B cell (primary cell): Measurements from ENCODE around the gene PHC2. TPM values are rescaled to one million over a fixed set of nuclear protein-coding genes. Genes with fewer than 3 reads are reported as not detected.

Experiments
- ATAC-seq: fragments of 200-7000 bp; cut with Tn5 transposase; one replicate; pipeline ENCODE4 v1.10.0; 2021; ENCODE audit warnings: low read depth, mild to moderate bottlenecking, moderate number of reproducible peaks, moderate library complexity
- CTCF ChIA-PET: fragments of 350-600 bp; sonication (Branson Sonifier 250); formaldehyde crosslinking; loops from one replicate; lab custom pipeline; 2021; ENCODE audit warnings: antibody characterized with exemption, inconsistent platforms; lab: Charles Lee
- POLR2A ChIA-PET: fragments of 350-600 bp; sonication (Branson Sonifier 250); formaldehyde crosslinking; loops from one replicate; lab custom pipeline; 2021; ENCODE audit warnings: antibody characterized with exemption; lab: Charles Lee
- DNase-seq: peaks from one replicate; pipeline ENCODE4 v3.0.0; 2013
- H2AFZ ChIP-seq: 2 replicates; pipeline ENCODE4 v1.6.1; 2012; ENCODE audit warnings: mild to moderate bottlenecking, low read depth, low read length; ENCODE audit not compliant: insufficient read depth, poor library complexity, severe bottlenecking
- H3K27ac ChIP-seq, 2 donors: 1 replicate in 1 of 2; 2 replicates in 1 of 2; pipeline ENCODE4 v1.5.1; 2012 to 2013; ENCODE audit warnings: low read length in 2 of 2, mild to moderate bottlenecking in 2 of 2, moderate library complexity in 1 of 2
- H3K27me3 ChIP-seq, 4 experiments: fragments of 200-600 bp in 1 of 4; sonication (generic) in 1 of 4; replicated peaks in 1 of 4; 1 replicate in 2 of 4; 2 replicates in 2 of 4; pipeline versions ENCODE4 v1.6.1 to v1.7.0; 2013 to 2016; ENCODE audit warnings: low read length in 3 of 4, mild to moderate bottlenecking in 2 of 4, mixed read lengths in 1 of 4, moderate library complexity in 1 of 4; ENCODE audit not compliant: insufficient read depth in 4 of 4, control insufficient read depth in 3 of 4; ENCODE audit errors: control extremely low read depth in 1 of 4
- H3K36me3 ChIP-seq, 2 experiments: replicated peaks in 1 of 2; 1 replicate in 1 of 2; 2 replicates in 1 of 2; pipeline versions ENCODE4 v1.6.1 to v1.7.1; 2013; ENCODE audit warnings: low read length in 1 of 2; ENCODE audit not compliant: insufficient read depth in 2 of 2, control insufficient read depth in 1 of 2; ENCODE audit errors: control extremely low read depth in 1 of 2, extremely low read depth in 1 of 2
- H3K4me1 ChIP-seq, 2 donors: fragments of 200-600 bp in 1 of 2; sonication (generic) in 1 of 2; 1 replicate in 1 of 2; 2 replicates in 1 of 2; pipeline versions ENCODE4 v1.5.1 to v1.6.1; 2013 to 2017; ENCODE audit warnings: low read length in 2 of 2; ENCODE audit not compliant: control insufficient read depth in 2 of 2, insufficient read depth in 2 of 2
- H3K4me2 ChIP-seq: replicated peaks from 2 replicates; pipeline ENCODE3; 2012; ENCODE audit warnings: mild to moderate bottlenecking, low read depth, low read length; ENCODE audit not compliant: poor library complexity, severe bottlenecking
- H3K4me3 ChIP-seq, 5 experiments: fragments of 200-600 bp in 1 of 5; sonication (generic) in 1 of 5; 1 replicate in 3 of 5; 2 replicates in 2 of 5; pipeline versions ENCODE4 v1.5.1 to v1.7.0; 2011 to 2016; ENCODE audit warnings: low read length in 4 of 5, mild to moderate bottlenecking in 4 of 5, low read depth in 2 of 5, control low read depth in 1 of 5, moderate library complexity in 1 of 5; ENCODE audit not compliant: insufficient read depth in 1 of 5; ENCODE audit errors: control extremely low read depth in 1 of 5, extremely low read depth in 1 of 5
- H3K79me2 ChIP-seq: fragments of 200-600 bp; sonication (generic); one replicate; pipeline ENCODE4 v1.6.0; 2016; ENCODE audit warnings: low read length; ENCODE audit not compliant: control insufficient read depth, insufficient read depth
- H3K9ac ChIP-seq: fragments of 200-600 bp; sonication (generic); 2 replicates; pipeline ENCODE4 v1.6.1; 2017; ENCODE audit warnings: mild to moderate bottlenecking, low read length, moderate library complexity
- H3K9me3 ChIP-seq, 3 donors: one replicate each; pipeline versions ENCODE4 v1.6.1 to v1.7.1; 2013; ENCODE audit warnings: low read length in 2 of 3; ENCODE audit not compliant: control insufficient read depth in 2 of 3, insufficient read depth in 1 of 3; ENCODE audit errors: control extremely low read depth in 1 of 3
- H4K20me1 ChIP-seq: 2 replicates; pipeline ENCODE4 v1.6.0; 2012; ENCODE audit warnings: mild to moderate bottlenecking, low read length; ENCODE audit not compliant: insufficient read depth, control insufficient read depth, poor library complexity, severe bottlenecking
- H3K27ac Mint-ChIP-seq: one replicate; pipeline ENCODE4 v1.8.0; 2021; ENCODE audit warnings: mixed read lengths
- H3K27me3 Mint-ChIP-seq: one replicate; pipeline ENCODE4 v1.8.0; 2021; ENCODE audit warnings: mixed read lengths
- H3K4me1 Mint-ChIP-seq: one replicate; pipeline ENCODE4 v1.8.0; 2021; ENCODE audit warnings: mixed read lengths
- H3K4me3 Mint-ChIP-seq: one replicate; pipeline ENCODE4 v1.8.0; 2021; ENCODE audit warnings: mixed read lengths
- H3K9me3 Mint-ChIP-seq: one replicate; pipeline ENCODE4 v1.8.0; 2022; ENCODE audit warnings: mixed read lengths; ENCODE audit not compliant: insufficient read depth
- CTCF ChIP-seq: fragments of 200-600 bp; IDR thresholded peaks from one replicate; pipeline ENCODE4 v1.8.0; 2022; ENCODE audit warnings: antibody characterized with exemption, mild to moderate bottlenecking
- EZH2 ChIP-seq: IDR thresholded peaks from 2 replicates; pipeline ENCODE4 v1.6.1; 2012; ENCODE audit warnings: borderline replicate concordance, low read depth, mild to moderate bottlenecking, moderate library complexity, low read length; ENCODE audit not compliant: insufficient read depth, poor library complexity, severe bottlenecking
- WGBS: methylation state at CpG from one replicate; pipeline ENCODE4 v1.1.5; 2013; ENCODE audit warnings: missing lambda C conversion rate; ENCODE audit not compliant: insufficient coverage; 5-methylcytosine and 5-hydroxymethylcytosine counted together
- intact Hi-C: fragments of 100-400 bp; cut with micrococcal nuclease; formaldehyde crosslinking; loops from one replicate; pipeline ENCODE4 v1.10.0; 2022
- polyA plus RNA-seq: library from polyadenylated mRNA; depleted of rRNA; stranded (reverse); fragments of >200 nt; gene quantifications from 2 replicates; pipeline ENCODE4 v1.2.3, GENCODE V29; 2012
- total RNA-seq, 2 donors: library from RNA; stranded (reverse); fragments of 120-200 nt in 1 of 2; gene quantifications; 1 replicate in 1 of 2; 2 replicates in 1 of 2; pipeline versions ENCODE4 v1.2.3 to v1.2.4, GENCODE V29; 2013 to 2022

PHC2 gene
- total and polyA plus RNA-seq, 2 donors (not counting 1 experiment from before 2014, with no cell fraction given), result 23.1 to 23.4 TPM

- ATAC-seq, result no peak
- peaks cover 0 to 3% (median 0%) of the 10 kb centered on the region in 3 donors for H3K9me3 ChIP-seq
- peaks cover 4% of the 10 kb centered on the region for H3K79me2 ChIP-seq
- no peak overlapping the region for H3K9ac ChIP-seq
- no peaks in the 10 kb centered on the region for H3K27me3 ChIP-seq
- H3K27me3 Mint-ChIP-seq, result no peaks in the 10 kb centered on the region
- H3K27ac Mint-ChIP-seq, result no peak overlapping the region
- no peak overlapping the region for H3K27ac ChIP-seq
- peaks cover 0 to 65% of the 10 kb centered on the region in 2 experiments for H3K36me3 ChIP-seq
- H3K4me3 Mint-ChIP-seq, result no peak overlapping the region
- H4K20me1 ChIP-seq, result no peaks in the 10 kb centered on the region
- WGBS, result no CpG with 5 or more reads among the region's 6 CpGs
- H3K4me1 ChIP-seq, result no peaks in the 10 kb centered on the region
- no peak overlapping the region for H3K4me3 ChIP-seq
- ChIA-PET POLR2A (no interaction called here), CTCF (interaction anchor here (2.7 kb wide), 1 partner anchor 11 kb away, joined by 9 read pairs; no protein-coding TSS in a partner anchor)
- no peaks in the 10 kb centered on the region for H3K4me1 Mint-ChIP-seq
- DNase-seq, result no peak
- intact Hi-C loops, result no loop called here
- no peak for TF ChIP-seq EZH2
- TF ChIP-seq CTCF, result no peak
- no peak overlapping the region for H3K4me2 ChIP-seq
- no peak overlapping the region for H2AFZ ChIP-seq
- no peaks in the 10 kb centered on the region for H3K9me3 Mint-ChIP-seq
Measured at GRCh38 chr1:33284049-33284448, 146.8 kb downstream of the PHC2 start.

- POLR2A ChIA-PET, result no interaction called here
- CTCF ChIA-PET, result interaction anchor here (1.2 to 2.7 kb wide), 2 partner anchors 13 to 16 kb away, joined by 5 to 9 read pairs; no protein-coding TSS in a partner anchor
- no peak overlapping the region for H3K27ac ChIP-seq
Measured at GRCh38 chr1:33282791-33283190, 148.1 kb downstream of the PHC2 start.

More at GRCh38 chr1:33282791-33283190, 148.1 kb downstream of the PHC2 start:
- Histone ChIP-seq H3K4me2 (no peak overlapping the region), H4K20me1 (no peaks in the 10 kb centered on the region), H3K27me3 (no peaks in the 10 kb centered on the region), H3K4me3 (no peak overlapping the region), H3K4me1 (no peaks in the 10 kb centered on the region), H3K9me3 (no peaks in the 10 kb centered on the region), H3K9ac (no peak overlapping the region), H2AFZ (no peak overlapping the region), H3K79me2 (no peaks in the 10 kb centered on the region), H3K36me3 (peaks cover 0 to 65% of the 10 kb centered on the region in 2 experiments)
- 96% methylated on average over 3 of the region's 3 CpGs for WGBS
- H3K4me3 Mint-ChIP-seq, result no peak overlapping the region
- H3K9me3 Mint-ChIP-seq, result no peaks in the 10 kb centered on the region
- no peak for ATAC-seq
- TF ChIP-seq EZH2 (no peak), CTCF (no peak)
- H3K4me1 Mint-ChIP-seq, result no peaks in the 10 kb centered on the region
- H3K27ac Mint-ChIP-seq, result no peak overlapping the region
- H3K27me3 Mint-ChIP-seq, result no peaks in the 10 kb centered on the region
- DNase-seq, result no peak
- intact Hi-C loops, result no loop called here
